ENCODE measurements around the gene CLCF1.

CLCF1 gene

DNA sequence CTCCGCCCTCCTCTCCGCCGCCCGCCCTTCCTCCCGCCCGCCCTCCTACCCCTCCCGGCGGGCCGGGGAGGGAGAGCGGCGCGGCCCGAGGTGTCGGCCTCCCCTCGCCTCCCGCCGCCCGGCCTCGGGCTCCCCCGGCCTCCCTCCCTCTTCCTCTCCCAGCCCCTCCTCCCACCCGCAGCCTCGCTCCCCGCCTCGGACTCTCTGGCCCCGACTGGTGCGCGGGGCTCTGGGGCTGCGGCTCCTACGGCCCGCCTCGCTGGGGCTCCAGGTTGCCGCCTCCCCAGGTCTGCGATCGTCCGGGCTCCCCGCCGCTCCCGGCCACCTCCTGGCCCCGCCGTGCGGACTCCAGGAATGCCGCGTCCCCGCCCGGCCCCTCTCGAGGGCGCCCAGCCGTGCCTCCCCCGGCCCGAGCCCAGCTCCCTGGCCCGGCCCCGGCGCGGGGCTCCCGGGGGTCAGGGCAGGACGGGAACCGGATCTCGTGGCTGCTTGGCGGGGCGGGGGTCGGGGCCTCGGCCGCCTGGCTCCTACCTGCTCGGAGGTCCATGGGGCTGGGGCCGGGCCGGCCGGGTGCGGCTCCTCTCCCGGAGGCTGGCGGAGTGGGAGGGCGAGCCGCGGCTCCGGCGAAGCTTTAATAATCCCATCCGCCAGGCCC is at the start of gene CLCF1:
CLCF1 (minus strand) TSS at position 606 of the 655 bp plus-strand sequence; CDS start at position 547, 59 bp downstream.
- DNase-seq = peak in 1 of 6 experiments; percentile 34

DNA sequence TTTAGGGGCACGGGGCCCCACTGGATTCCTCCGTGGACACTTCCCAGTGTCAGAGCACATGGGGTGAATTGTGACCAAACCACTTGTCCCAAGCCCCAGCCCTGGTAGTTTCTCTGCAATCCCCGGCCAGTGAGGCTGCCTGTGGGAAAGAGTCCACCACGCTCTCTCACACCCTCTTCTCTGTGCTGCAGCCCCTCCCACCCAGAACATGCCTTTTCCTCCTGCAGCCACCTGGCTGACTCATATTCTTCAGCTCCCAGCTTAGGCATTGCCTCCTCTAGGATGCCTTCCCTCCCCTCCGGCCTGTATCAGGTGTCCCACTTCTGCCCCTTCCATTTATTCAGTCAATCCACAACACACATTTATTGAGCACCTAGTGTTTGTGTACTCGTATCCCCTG is 49.5 kb upstream of the CLCF1 start:
- no peak for DNase-seq

DNA sequence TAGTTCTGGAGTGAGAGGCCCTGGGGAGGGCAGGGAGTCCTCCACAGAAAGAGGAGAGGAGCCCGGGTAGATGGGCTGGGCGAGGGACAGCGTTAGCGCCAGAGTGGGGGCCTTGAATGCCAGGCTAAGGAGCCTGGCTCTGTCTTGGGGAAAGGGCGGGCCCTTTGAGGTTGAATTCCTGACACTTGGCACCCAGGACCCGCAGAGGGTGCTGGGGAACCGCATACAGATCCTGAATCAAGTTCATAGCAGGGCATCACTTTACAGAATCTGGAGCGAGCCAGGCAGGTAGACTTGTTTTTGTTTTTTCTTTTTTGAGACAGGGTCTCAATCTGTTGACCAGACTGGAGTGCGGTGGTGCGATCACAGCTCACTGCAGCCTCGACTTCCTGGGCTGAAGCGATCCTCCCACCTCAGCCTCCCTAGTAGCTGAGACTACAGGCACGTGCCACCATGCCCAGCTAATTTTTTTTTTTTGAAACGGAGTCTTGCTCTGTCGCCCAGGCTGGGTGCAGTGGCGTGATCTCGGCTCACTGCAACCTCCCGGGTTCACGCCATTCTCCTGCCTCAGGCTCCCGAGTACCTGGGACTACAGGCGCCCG is 48.1 kb upstream of the CLCF1 start:
- no peak for DNase-seq

GRCh38 chr11:67420646-67421429 is 47.4 kb upstream of the CLCF1 start:
- peak; percentile 94 to 99 (median 98) for DNase-seq

GRCh38 chr11:67420147-67420645 is 46.8 kb upstream of the CLCF1 start:
- no peak for DNase-seq

DNA sequence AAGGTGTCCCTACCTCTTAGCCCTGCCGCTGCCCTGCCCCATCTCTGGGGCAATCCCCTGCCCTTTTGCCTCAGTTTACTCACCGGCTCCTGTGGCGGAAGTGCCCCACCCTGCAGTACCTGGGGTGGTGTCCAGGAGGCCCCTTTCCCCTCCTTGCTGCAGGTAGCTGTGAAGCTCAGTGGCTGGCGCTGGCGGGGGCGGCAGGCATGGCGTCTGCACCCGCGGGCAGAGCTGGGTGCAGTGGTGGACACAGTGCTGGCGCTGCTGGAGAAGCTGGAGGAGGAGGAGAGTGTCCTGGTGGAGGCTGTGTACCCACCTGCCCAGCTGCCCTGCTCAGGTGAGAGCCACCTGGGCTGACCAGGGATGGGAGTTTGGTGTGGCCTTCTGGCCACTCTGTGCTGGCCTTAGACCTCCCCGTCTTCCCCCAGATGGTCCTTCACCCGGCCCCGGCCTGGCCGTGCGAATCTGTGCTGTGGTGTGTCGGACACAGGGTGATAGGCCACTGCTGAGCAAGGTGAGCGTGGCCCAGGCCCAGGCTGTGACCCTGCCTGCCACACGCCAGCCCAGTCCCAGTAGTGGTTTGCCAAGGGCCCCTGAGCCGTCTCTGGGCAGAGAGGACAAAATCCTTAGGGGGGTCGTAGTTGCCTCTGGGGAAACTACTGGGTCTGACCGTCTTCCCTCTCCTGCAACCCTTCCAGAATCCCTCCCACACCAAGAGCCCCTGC is 46.1 kb upstream of the CLCF1 start:
- DNase-seq = no peak

DNA sequence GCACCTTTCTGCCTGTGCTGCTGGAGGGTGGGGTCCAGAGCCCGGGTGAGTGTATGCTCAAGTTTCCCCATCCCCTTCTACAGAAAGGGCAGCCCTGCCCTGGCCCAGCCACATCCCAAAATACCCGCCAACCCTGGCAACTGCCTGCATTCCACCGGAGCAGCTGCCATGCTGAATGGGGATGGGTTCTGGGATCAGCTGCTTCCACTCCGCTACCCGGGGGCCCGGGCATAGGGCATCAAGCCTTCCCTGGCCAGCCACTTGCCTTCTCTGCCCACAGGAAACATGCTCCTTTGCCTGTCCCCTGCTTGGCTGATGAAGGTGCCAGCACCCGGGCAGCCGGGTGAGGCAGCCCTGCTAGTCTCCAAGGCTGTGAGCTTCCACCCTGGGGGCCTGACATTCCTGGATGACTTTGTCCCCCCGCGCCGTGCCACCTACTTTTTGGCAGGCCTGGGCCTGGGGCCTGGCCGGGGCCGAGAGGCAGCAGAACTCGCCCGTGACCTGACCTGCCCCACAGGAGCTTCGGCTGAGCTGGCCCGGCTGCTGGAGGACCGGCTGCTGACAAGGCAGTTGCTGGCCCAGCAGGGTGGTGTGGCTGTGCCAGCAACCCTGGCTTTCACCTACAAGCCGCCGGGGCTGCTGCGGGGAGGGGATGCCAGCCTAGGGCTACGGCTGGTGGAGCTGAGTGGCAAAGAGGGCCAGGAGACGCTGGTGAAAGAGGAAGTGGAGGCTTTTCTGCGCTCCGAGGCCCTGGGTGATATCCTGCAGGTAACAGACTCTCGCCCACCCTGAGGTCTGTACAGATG is 45.3 kb upstream of the CLCF1 start:
- DNase-seq = peak; percentile 34 to 66 (median 46)

DNA sequence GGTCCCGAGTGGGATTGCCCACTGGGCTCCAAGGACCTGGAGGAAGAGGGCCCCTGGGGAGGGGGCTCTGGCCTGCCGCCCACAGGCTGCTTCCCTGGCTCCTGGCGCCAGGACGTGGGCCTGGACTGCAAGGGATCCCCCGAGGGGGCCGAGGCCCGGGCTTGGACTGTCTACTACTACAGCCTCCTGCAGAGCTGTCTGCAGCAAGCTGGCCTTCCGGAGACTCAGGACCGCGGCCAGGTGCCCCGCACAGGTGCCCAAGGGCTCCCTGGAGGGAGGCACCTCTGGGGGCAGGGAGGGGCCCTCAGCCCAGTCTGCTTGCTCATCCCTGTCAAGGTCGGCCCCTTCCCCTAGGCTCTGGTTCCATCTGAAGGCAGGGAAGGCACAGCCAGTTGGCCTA is 44.0 kb upstream of the CLCF1 start:
- DNase-seq = no peak

DNA sequence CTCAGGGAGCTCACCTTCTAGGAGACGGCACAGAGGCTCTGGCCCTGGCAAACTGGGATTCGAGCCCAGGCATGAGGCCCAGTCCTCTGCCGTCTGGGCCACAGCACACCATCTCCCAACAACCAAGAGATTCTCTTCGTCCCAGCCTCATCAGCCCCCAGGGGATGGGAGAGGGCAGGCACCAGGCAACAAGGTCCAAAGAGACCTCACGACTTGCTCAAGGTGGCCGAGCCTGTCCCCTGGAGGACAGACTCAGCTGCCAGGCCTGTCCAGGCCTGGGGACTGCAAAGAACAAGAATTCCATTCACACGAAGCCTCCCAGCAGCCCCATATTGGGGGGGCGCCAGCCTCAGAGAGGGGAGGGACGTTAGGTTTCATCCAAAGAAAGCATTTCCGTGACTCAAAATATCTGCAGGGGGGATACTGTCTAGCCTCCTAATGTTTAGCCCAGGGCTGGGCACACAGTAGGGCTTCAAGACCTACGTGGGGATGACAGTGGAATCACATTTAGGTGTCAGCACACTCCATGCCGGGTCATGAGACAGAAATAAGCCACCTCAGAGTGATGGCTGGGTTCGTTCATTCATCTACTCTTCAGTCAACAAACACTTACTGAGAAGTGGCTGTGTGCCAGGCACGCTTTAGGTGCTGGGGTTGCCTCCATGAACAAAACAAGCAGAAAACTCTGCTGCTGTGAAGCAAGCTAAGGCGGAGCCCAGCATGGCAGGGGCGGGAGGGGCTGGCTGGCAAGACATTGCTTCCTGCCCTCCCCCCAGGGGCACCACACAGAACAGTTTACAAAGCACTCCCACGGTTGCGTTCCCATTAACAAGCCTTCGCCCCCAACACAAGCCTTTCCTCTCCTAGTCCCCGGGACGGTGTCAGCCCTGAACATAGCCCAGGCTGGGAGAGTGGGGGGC is 43.3 kb upstream of the CLCF1 start:
- DNase-seq = peak; percentile 79 to 91 (median 89)

DNA sequence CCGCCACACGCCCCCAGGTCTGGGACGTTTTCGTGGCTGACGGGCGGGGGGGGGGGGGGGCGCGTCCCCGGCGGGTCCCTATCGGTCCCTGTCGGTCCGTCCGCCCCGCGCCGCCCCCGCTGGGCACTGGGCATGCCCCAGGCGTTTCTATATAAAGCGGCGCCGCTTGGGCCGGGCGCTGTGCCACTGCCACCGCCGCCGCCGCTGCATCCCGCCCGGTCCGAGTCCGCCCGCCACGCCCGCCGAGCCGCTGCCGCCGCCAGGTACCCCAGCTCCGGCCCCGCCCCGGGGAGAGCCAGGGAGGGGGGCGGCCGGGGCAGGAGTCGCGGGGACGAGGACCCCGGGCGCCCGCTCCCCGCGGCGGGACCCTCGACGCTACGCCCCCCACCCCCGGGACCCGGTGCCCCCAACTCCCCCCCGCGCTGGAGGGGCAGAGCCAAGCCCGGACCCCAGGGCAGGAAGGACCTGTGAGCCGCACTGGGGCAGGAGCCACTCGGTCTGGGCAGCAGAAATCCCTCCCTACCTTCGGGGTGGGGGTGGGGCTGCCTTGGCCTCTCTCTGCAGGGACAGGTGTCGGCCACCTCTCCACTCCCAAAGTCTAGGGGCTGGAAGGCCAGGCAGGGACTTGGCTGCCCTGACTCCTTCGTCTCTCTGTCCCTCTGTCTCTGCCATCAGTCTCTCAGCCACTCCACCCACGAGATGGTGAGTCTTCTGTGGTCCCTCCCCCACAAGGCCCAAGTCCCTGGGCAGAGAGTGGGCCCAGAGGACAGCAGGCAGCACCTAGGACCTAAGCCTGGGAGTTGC is 42.3 kb upstream of the CLCF1 start, which contains the start of gene CARNS1:
CARNS1 (plus strand) TSS at position 178 of the 804 bp plus-strand sequence; CDS start at position 700, 522 bp downstream.
- no peak for DNase-seq

DNA sequence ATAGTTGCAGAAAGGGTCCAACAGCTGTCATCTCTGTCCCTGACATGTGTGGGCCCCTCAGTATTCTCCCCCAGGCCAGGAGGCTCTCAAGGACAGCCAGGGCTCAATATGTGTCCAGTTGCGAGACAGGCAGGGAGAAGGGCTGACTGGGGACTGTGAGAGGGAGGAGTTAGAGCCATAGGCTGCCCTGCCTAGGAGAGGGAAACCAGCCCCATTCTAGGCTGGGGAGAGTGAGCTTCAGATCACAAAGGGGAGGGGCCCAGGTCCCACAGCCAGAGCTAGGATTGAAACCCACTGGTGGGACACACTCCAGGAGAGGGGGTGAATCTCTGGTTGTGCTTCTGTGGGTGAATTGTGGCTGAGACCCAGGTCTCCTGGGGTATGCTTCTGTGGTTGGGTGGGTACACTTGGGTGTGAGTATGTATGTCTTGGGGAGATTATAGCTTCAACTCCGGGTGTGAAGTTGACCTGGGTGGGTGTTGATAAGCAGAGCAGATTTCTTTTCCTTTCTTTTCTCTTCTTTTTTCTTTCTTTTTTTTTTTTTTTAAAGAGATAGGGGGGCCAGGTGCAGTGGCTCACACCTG is 40.0 kb upstream of the CLCF1 start:
- no peak for DNase-seq

DNA sequence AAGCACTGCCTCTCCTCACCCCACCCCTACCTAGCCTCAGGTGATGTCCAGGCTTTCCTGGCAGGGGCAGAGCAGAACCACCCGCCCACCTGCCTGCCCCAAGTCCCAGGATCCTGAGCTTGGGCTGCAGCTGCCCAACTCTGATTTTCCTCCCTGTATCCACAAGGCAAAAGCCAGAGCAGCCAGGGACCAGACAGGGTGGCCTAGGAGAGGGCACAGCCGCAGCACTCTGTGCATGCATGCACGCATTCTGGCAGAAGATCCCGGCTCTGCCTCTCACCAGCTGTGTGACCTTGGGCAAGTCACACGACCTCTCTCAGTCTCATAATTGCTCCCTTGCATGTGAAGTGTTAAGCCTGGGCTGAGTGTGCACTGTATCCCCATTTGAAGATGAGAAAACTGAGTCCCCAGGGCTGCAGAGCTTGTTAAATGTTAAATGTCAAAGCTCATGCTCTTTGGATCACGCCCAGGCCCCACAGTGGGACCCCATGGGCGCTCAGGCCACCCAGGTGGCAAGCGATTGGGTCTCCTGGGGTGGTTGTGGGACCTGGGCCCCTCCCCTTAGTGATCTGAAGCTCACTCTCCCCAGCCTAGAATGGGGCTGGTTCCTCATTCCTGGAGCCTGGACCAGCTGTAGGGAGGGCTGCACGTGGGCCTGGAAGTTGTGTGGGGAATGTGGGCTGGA is 39.2 kb upstream of the CLCF1 start:
- no peak for DNase-seq

DNA sequence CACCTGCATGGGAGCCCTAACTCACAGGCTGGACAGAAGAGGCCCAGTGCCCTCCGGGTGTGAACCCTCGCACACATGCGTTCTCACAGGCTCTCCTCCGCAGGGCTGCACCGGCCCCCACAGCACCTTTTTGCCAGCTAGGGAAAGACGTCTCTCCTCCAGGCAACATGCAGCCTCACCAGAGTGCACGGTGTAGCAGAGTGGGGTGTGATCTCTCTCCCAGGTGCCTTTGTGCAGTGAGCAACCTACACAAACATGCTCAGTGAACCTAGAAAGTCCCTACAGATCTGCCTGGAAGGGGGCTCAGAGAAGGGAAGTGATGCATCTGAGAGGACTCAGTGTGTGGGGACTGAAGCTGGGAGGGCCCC is 38.4 kb upstream of the CLCF1 start:
- DNase-seq = no peak

- DNase-seq = no peak
Measured at GRCh38 chr11:67410984-67411784, 37.8 kb upstream of the CLCF1 start.

GRCh38 chr11:67410369-67410831 is 37.0 kb upstream of the CLCF1 start:
- DNase-seq = no peak

GRCh38 chr11:67409781-67410368 is 36.5 kb upstream of the CLCF1 start:
- peak in 1 of 6 experiments; percentile 19 for DNase-seq

GRCh38 chr11:67409261-67409666 is 35.9 kb upstream of the CLCF1 start:
- DNase-seq = peak; percentile 43 to 78 (median 64)

All from stimulated activated naive CD4-positive, alpha-beta T cell (primary cell).